Body of pancreas (tissue), 4 donors: ENCODE data around the gene MAP7D2.

Experiments
- POLR2A ChIP-seq, 3 donors: fragments of 450-650 bp; IDR thresholded peaks; one replicate each; pipeline ENCODE4 v1.6.1; 2016; ENCODE audit warnings: antibody characterized with exemption in 3 of 3, mild to moderate bottlenecking in 2 of 3
- TF ChIP-seq, protein P1 (sequence below), 7 experiments: fragments of 450-650 bp in 4 of 7; fragments of 200-600 bp in 3 of 7; sonication (generic) in 3 of 7; IDR thresholded peaks; one replicate each; pipeline ENCODE4 v1.5.1; 2016 to 2019; ENCODE audit warnings: antibody characterized with exemption in 7 of 7

DNA sequence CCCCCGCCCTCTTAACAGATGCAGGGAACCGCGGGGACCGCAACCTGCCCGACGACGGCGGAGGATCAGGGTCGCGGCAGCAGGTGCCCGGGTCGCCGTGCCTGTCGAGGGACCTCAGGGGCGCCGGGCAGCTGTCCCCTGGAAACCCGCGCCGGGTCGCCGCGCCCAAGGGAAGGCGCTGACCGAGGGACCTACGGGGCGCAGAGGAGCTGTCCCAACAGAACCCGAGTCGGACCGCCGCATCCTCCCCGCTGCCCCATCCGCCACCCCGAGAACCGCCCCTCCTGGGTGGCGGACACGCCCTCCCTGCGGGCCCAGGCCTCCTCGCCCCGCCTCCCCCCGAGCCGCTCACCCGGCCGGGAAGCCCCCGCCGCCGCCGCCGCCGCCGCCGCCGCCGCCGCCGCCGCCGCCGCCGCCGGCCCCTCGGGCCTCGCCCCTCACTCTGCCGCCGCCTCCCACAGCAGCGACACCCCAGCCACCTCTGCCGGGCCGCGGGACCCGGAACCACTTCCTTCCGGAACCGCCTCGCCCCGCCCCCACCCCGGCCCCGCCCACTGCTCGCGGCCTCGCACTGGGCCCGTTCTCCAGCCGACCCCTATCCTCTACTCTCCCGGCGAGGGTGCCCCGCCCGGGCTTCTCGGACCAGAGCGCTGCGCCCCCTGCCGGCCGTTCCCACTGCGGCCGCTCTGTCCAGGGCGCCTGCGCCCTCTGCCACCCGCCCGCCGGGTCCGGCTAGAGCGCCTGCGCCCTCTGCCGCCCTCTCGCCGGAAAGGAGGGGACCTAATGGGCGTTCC lies 126.0 kb downstream of the MAP7D2 start, which contains the start of gene BCLAF3:
- TF ChIP-seq, protein P1, sequence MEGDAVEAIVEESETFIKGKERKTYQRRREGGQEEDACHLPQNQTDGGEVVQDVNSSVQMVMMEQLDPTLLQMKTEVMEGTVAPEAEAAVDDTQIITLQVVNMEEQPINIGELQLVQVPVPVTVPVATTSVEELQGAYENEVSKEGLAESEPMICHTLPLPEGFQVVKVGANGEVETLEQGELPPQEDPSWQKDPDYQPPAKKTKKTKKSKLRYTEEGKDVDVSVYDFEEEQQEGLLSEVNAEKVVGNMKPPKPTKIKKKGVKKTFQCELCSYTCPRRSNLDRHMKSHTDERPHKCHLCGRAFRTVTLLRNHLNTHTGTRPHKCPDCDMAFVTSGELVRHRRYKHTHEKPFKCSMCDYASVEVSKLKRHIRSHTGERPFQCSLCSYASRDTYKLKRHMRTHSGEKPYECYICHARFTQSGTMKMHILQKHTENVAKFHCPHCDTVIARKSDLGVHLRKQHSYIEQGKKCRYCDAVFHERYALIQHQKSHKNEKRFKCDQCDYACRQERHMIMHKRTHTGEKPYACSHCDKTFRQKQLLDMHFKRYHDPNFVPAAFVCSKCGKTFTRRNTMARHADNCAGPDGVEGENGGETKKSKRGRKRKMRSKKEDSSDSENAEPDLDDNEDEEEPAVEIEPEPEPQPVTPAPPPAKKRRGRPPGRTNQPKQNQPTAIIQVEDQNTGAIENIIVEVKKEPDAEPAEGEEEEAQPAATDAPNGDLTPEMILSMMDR (IDR thresholded peaks at IDR 0.05) = peak; percentile 63 to 96 (median 84)
- peak in 1 of 3 donors; percentile 12 for TF ChIP-seq POLR2A (IDR thresholded peaks at IDR 0.05)
